ENCODE results near the gene INSL3.

Gene INSL3

GRCh38 chr19:17821190-17821589, at the start of gene INSL3:
INSL3 (minus strand) TSS chr19:17821519; CDS start chr19:17821506, 13 bp downstream.
- DNase-seq (ENCODE audit: low spot score), result no peak

- no peak for DNase-seq (ENCODE audit: low spot score)
Observed at GRCh38 chr19:17869114-17869608, 47.8 kb upstream of the INSL3 start.

GRCh38 chr19:17868669-17869068, 47.4 kb upstream of the INSL3 start:
- DNase-seq (ENCODE audit: low spot score), result no peak

- DNase-seq (ENCODE audit: low spot score), result no peak
Observed at GRCh38 chr19:17866964-17867486, 45.7 kb upstream of the INSL3 start.

GRCh38 chr19:17866312-17866963, 45.1 kb upstream of the INSL3 start:
- DNase-seq (ENCODE audit: low spot score), result no peak

- DNase-seq (ENCODE audit: low spot score), result no peak
Observed at GRCh38 chr19:17865364-17866311, 44.3 kb upstream of the INSL3 start.

GRCh38 chr19:17863520-17864182, 42.3 kb upstream of the INSL3 start:
- no peak for DNase-seq (ENCODE audit: low spot score)

- no peak for DNase-seq (ENCODE audit: low spot score)
Observed at GRCh38 chr19:17862711-17863519, 41.6 kb upstream of the INSL3 start.

- no peak for DNase-seq (ENCODE audit: low spot score)
Observed at GRCh38 chr19:17861542-17862402, 40.5 kb upstream of the INSL3 start.

GRCh38 chr19:17860993-17861360, 39.7 kb upstream of the INSL3 start:
- DNase-seq (ENCODE audit: low spot score), result no peak

- DNase-seq (ENCODE audit: low spot score), result no peak
Observed at GRCh38 chr19:17860331-17860992, 39.1 kb upstream of the INSL3 start.

GRCh38 chr19:17859533-17860330, 38.4 kb upstream of the INSL3 start, which contains the start of gene RPL18A:
RPL18A (plus strand) TSS chr19:17859910; CDS start chr19:17859957, 47 bp downstream.
- DNase-seq (ENCODE audit: low spot score), result peak; percentile 100

- peak; percentile 58 for DNase-seq (ENCODE audit: low spot score)
Observed at GRCh38 chr19:17855280-17856152, 34.2 kb upstream of the INSL3 start.

GRCh38 chr19:17854061-17854460, 32.7 kb upstream of the INSL3 start:
- no peak for DNase-seq (ENCODE audit: low spot score)

GRCh38 chr19:17848595-17849292, 27.4 kb upstream of the INSL3 start:
- DNase-seq (ENCODE audit: low spot score), result no peak

GRCh38 chr19:17847538-17848366, 26.4 kb upstream of the INSL3 start, which contains the start of gene JAK3:
JAK3 (minus strand) TSS chr19:17847982; CDS start chr19:17844417, 3,565 bp downstream.
- DNase-seq (ENCODE audit: low spot score), result peak; percentile 19
